WI38 (cell line): Measurements from ENCODE around the gene PPARA.

ENCODE experiments used
- H3K4me3 ChIP-seq: 2 replicates; pipeline ENCODE4 v1.5.1; 2011; ENCODE audit warnings: low read depth, mild to moderate bottlenecking, control low read depth, low read length
- TF ChIP-seq, protein P1 (sequence below): IDR thresholded peaks from 2 replicates; pipeline ENCODE4 v1.5.1; 2012; ENCODE audit warnings: low read depth, mild to moderate bottlenecking, control low read depth, low read length

The PPARA gene

DNA sequence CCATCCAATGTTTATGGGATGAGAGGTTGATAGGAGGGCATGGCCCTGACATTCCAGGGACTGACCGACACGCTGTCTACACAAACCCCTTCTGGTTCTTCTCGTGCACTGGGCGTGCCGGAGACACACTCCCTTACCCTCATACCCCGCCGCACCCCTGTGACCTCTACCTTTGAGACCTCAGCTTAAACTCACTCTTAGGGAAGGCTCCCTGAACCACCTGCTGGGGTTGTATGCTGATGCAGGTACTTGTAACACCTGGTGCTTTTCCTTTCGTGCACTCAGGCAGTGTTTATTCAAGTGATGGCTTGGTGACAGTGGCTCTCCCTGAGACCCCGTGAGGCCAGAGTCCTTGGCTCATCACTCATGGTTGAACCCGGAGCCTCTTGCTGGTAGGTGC lies 12.0 kb downstream of the PPARA start:
- H3K4me3 ChIP-seq: no peak overlapping the region

DNA sequence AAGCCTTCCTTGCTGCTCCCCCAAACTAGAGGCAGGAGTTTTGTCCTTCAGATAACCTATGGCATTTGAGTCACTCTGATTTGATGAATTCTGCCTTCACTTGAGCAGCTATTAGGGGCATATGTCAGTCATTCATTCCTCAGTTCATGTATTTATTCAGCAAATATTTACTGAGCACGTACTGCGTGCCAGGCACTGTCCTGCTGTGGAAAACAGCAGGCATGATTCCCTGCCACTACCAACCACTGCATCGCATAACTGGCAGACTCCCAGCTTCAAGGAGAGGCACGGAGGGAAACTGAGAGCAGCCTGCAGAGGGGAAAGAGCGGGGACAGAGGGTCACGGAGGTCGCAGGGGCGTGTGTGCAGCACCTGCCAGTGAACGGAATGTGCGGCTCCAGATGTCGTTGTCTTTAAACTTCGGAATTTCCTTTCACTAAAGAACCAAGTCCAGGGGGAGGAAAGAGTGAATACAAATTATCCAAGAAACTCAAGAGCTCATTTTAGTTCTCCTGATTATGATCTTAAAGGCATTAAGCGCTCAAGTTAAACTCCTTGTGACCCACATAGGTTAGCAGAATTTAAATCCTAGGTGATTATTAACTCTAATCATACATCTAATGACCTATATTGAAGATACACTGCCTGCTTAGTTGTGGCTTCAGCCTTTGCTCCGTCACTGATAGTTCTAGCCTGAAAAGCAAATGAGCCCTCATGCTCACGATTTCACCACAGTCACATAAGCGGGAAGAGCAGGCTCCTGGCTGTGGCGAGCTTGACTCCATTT lies 12.6 kb downstream of the PPARA start:
- H3K4me3 ChIP-seq: no peak overlapping the region

More for the DNA sequence above, 12.0 kb downstream of the PPARA start:
- TF ChIP-seq, protein P1, sequence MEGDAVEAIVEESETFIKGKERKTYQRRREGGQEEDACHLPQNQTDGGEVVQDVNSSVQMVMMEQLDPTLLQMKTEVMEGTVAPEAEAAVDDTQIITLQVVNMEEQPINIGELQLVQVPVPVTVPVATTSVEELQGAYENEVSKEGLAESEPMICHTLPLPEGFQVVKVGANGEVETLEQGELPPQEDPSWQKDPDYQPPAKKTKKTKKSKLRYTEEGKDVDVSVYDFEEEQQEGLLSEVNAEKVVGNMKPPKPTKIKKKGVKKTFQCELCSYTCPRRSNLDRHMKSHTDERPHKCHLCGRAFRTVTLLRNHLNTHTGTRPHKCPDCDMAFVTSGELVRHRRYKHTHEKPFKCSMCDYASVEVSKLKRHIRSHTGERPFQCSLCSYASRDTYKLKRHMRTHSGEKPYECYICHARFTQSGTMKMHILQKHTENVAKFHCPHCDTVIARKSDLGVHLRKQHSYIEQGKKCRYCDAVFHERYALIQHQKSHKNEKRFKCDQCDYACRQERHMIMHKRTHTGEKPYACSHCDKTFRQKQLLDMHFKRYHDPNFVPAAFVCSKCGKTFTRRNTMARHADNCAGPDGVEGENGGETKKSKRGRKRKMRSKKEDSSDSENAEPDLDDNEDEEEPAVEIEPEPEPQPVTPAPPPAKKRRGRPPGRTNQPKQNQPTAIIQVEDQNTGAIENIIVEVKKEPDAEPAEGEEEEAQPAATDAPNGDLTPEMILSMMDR: no peak

DNA sequence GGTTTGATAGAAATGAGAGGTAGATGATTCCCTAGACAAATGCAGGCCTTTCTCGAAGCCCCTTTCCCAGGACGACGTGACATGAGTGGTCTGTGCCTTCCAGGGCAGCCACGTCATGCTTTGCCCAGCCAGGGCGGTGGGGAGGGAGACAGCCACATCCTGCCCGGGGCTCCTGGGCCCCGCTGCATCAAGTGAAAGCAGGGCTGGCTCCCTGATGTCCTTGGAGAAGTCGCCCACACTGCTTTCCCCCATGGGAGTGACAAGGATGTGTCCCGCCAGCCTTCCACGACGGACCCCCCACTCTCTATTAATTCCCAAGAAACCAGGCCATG lies 13.2 kb downstream of the PPARA start:
- H3K4me3 ChIP-seq: no peak overlapping the region
- TF ChIP-seq, protein P1: no peak

More for the DNA sequence above, 12.6 kb downstream of the PPARA start:
- TF ChIP-seq, protein P1: no peak

DNA sequence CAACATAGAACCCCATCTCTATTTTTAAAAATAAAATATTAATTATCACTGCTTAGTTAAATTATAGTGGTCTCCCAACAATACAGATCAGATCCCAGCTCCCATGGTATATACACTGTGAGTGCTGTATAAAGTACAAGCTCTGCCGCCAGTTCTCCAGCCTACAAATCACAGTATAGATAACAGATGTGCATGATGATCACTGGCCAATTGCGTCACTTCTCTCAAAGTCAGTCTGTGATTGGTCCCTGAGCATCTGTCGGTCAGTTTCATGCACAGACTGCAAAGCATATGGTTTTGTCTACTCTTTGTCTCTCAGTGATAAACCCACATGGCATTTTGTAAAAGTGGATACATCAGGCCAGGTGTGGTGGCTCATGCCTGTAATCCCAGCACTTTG lies 15.7 kb downstream of the PPARA start:
- TF ChIP-seq, protein P1: no peak

DNA sequence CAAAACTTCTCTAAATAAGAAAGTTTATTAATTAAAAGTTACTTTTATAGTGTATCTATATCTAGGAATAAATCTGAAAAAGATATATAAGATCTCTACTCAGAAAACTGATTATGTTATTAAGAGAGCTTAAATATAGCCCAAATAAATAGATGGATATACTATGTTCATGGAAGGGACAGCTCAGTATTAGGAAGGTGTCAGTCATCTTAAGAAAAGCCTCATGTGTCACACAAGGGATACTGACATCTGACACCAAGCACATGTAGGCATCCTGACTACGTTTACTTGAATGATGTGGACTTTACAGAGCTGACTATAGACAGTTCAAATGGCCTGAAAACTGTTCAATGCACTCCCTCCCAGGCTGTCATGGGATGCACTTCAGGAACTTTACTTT lies 19.3 kb downstream of the PPARA start:
- H3K4me3 ChIP-seq: no peak overlapping the region
- TF ChIP-seq, protein P1: no peak

More for the DNA sequence above, 15.7 kb downstream of the PPARA start:
- H3K4me3 ChIP-seq: no peak overlapping the region

DNA sequence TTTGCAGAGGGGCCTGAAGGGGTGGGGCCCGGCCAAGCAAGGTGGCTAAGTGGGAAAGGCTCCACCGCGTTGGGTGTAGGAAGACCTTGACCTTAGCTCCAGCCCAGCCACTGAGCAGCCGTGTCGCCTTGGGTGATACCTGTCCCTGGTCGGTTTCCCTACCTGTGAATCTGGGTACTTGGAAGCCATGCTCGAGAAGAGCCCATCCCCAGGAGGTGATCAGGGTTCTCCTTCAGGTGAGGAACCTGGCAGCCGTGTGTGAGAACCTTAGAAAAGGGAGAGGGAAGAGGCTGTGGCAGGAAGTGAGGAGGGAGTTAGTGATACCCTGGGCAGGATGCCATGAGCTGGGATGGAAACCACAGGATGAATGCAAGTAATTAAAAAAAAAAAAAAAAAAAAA lies 21.6 kb downstream of the PPARA start:
- TF ChIP-seq, protein P1: no peak
- no peak overlapping the region for H3K4me3 ChIP-seq

DNA sequence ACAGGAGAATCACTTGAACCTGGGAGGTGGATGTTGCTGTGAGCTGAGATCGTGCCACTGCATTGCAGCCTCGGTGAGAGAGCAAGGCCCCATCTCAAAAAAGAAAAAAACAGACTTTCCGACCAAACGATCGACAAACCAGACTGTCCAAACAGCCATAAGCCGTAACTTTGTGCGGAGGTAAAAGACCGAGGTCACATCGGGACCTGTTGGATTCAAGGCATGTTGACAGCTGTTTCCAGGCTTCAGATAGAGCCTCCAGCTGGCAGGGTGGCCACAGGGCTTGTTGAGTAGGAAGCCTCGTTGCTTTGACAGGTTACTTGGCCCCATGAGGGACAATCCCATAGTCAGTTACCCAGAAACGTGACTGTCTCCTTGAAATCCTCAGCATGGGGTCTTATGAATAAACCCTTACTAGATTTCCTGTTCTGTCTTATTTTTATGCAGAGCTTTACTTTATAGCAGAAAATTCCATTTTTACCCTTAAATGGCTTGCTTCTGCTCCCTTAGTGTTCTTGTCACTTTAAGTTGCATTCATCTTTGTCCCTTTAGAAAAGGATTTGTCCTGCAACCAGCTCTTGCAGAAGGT lies 22.3 kb downstream of the PPARA start:
- TF ChIP-seq, protein P1: no peak
- no peak overlapping the region for H3K4me3 ChIP-seq
